GM10847 (cell line): ENCODE data around the gene CDKN1B.

Experiments
- POLR2A ChIP-seq: IDR thresholded peaks from 2 replicates; pipeline ENCODE4 v1.6.1; 2011; ENCODE audit not compliant: insufficient read length; ENCODE audit errors: extremely low read depth

The CDKN1B gene

DNA sequence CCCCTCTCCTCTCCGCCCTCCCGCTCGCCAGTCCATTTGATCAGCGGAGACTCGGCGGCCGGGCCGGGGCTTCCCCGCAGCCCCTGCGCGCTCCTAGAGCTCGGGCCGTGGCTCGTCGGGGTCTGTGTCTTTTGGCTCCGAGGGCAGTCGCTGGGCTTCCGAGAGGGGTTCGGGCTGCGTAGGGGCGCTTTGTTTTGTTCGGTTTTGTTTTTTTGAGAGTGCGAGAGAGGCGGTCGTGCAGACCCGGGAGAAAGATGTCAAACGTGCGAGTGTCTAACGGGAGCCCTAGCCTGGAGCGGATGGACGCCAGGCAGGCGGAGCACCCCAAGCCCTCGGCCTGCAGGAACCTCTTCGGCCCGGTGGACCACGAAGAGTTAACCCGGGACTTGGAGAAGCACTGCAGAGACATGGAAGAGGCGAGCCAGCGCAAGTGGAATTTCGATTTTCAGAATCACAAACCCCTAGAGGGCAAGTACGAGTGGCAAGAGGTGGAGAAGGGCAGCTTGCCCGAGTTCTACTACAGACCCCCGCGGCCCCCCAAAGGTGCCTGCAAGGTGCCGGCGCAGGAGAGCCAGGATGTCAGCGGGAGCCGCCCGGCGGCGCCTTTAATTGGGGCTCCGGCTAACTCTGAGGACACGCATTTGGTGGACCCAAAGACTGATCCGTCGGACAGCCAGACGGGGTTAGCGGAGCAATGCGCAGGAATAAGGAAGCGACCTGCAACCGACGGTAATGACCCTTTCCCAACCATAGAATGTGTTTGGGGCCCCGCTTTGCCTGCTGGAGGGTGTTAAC is 615 bp downstream of the CDKN1B start:
- no peak for TF ChIP-seq POLR2A

DNA sequence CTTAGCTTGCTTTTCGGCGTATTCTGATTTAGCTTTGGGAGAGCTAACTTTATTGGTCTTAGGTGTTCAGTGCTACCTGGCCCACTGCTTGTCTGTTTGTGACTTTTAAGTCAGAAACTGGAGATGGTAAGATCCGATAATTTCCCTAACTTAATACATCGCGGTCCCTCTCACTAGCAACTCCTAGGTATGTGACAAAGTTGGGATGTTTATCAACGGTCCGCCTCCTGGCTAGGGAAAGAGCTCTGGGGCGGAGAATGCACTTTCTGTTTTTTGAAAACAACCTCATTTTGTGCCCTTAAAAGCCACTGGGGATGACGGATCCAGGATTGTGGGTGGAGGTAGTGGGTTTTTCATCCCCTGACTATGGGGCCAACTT is 1.2 kb downstream of the CDKN1B start:
- TF ChIP-seq POLR2A, result no peak

DNA sequence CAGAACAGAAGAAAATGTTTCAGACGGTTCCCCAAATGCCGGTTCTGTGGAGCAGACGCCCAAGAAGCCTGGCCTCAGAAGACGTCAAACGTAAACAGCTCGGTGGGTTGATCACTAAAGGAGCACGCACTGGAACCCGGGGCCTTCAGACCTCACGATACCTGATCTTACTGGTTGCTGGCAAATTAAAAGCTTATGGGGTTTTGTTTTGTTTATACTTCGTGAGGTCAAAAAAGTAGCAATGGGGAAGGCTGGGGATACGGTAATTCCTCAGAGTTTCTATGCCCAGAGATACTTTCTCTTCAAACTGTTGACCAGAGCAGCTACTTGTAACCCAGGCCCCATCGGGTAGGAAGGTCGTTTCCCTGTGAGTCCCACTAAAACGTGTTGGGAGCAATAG is 1.7 kb downstream of the CDKN1B start:
- TF ChIP-seq POLR2A, result no peak

- TF ChIP-seq POLR2A, result no peak
These were observed 2.3 kb downstream of the CDKN1B start for GRCh38 chr12:12719496-12719895.

- TF ChIP-seq POLR2A, result no peak
These were observed 2.9 kb downstream of the CDKN1B start for GRCh38 chr12:12720052-12720451.

DNA sequence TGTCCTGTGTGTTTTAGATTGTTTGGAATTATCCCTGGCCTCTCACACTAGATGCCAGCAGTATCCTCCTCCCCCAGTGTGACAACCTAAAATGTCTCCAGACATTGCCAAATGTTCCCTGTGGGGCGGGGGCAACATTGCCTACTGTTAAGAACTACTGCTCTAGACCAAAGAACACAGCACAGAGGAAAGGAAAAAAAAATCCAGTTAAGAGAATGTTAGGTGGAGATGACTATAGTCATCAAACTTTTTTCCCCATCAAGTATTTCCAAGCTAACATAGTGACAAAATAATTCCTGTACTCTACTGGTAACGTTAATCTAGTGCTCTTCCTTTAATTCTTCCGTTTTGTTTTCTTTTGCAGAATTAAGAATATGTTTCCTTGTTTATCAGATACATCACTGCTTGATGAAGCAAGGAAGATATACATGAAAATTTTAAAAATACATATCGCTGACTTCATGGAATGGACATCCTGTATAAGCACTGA is 3.5 kb downstream of the CDKN1B start:
- no peak for TF ChIP-seq POLR2A

DNA sequence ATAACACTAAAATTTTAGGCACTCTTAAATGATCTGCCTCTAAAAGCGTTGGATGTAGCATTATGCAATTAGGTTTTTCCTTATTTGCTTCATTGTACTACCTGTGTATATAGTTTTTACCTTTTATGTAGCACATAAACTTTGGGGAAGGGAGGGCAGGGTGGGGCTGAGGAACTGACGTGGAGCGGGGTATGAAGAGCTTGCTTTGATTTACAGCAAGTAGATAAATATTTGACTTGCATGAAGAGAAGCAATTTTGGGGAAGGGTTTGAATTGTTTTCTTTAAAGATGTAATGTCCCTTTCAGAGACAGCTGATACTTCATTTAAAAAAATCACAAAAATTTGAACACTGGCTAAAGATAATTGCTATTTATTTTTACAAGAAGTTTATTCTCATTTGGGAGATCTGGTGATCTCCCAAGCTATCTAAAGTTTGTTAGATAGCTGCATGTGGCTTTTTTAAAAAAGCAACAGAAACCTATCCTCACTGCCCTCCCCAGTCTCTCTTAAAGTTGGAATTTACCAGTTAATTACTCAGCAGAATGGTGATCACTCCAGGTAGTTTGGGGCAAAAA is 4.1 kb downstream of the CDKN1B start:
- TF ChIP-seq POLR2A, result no peak

GRCh38 chr12:12721814-12722434 is 4.8 kb downstream of the CDKN1B start:
- TF ChIP-seq POLR2A, result no peak

GRCh38 chr12:12722435-12723148 is 5.4 kb downstream of the CDKN1B start:
- TF ChIP-seq POLR2A, result no peak

DNA sequence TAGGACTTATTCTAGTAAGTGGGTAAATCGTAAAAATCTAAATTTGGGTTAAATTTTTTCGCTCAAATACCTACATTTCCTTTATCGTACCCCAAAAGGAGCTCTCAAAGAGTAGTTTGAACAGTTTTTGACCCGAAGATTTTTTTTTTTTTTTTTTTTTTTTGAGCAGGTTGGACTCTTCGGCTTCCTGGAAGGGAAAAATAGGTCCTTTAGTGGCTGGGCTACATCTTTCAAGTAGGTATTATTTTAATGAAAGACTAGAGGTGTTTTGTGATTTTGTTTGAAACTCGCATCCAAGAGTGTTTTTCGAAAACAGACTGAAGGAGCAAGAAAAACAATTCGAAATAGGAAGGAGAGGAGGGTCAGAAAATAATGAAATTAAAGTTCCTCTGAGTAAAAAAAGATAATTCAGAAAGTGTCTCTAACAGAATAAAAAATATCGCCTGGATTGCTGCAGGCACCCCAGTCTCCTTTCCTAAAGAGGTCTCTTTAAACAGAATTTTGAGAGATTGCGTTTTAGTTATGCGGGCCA is 6.0 kb downstream of the CDKN1B start:
- TF ChIP-seq POLR2A, result no peak

GRCh38 chr12:12723681-12724420 is 6.7 kb downstream of the CDKN1B start:
- TF ChIP-seq POLR2A, result peak; percentile 15

DNA sequence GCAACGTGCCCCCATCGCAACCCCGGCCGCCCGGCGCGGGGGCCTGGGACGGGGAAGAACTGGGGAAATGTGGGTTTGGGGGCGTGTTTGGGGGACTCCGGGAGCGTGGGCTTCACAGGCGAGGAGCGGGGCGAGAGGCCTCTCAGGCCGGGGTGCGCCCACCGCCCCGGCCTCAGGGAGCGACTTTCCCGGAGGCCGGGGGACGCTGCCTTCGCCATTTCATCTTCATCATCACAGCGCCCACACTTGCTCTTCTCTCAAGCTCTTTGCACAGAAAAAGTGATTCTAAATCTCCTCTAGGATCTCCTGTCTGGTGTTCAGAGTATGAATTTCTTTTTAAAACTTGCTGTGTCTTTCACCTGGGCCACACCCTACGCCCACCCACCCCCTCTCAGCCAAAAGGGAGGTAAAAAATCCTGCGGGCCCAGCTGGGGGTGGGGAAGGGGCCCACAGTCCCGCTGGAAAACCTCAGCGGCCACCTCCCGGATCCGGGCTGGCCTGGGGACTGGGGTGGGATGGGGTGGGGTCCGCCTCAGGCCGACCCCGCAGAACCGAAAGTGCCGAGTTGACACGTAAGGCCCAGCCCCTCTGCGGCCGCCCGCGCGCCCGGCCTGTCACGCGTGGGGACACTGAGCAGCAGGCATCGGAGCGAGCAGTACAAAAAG is 7.4 kb downstream of the CDKN1B start:
- TF ChIP-seq POLR2A, result peak; percentile 2

DNA sequence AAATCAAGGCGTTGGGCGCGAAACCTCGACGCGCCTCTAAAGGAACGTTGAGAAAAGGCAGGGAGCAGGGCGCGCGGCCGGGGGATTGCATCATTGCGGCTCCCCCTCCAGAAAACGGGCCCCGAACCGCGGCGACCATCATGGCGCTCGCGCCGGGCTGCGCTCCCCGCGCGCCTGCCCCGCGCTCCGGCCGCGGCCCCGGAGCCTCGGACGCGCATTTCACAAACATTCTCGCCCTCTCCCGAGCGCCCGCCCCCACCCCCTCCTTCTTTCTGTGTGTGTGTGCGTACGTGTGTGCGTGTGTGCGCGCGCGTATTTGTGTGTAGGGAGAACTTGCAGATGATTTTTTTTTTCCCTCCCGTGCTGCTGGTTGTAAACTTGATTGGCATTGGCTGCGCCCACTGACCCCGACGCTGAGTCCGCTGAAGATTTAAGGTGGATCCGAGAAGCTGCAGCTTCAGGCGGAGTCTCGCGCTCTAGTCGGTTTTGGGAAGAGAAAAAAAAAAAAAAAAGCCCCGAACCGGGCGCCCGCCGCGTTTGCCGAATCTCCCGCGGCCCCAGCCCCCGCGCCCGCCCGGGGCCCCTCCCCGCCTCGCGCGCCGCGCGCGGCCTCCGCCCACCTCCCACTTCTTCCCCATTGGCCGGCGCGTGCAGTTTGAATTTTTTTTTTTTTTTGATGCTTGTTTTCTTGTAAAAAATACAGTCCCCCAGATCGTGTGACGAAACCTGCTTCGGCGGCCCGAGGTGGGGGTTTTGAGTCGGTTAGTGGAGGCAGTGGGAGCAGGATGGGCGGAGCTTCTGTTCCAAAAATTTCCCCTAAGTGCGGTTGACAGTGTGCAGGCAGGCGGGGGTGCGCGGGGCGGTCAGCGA is 8.2 kb downstream of the CDKN1B start:
- TF ChIP-seq POLR2A, result peak; percentile 73
